K562 (cell line): ENCODE data around the gene NUFIP2. TPM values are rescaled to one million over a fixed set of nuclear protein-coding genes. Genes with fewer than 3 reads are reported as not detected.

ENCODE experiments used
- HNRNPL ChIP-seq: fragments of 200-400 bp; formaldehyde crosslinking; IDR thresholded peaks from 2 replicates; pipeline ENCODE4 v1.6.1; 2017; ENCODE audit warnings: low read depth, mild to moderate bottlenecking, low read length
- HOXB6 ChIP-seq: fragments of 250-450 bp; sonication (Bioruptor Pico); IDR thresholded peaks from 2 replicates; pipeline ENCODE4 v1.5.1; 2022; ENCODE audit warnings: mild to moderate bottlenecking, borderline replicate concordance
- MAFK ChIP-seq: IDR thresholded peaks from 2 replicates; pipeline ENCODE4 v1.6.1; 2011; ENCODE audit warnings: low read length, improper control_type of control experiment
- MECOM ChIP-seq: fragments of 250-450 bp; sonication (Bioruptor Pico); IDR thresholded peaks from 2 replicates; pipeline ENCODE4 v1.8.0; 2022; ENCODE audit warnings: inconsistent platforms
- MIER1 ChIP-seq: fragments of 450-650 bp; IDR thresholded peaks from 2 replicates; pipeline ENCODE4 v1.6.1; 2016; ENCODE audit warnings: antibody characterized with exemption, mild to moderate bottlenecking, low read depth
- MTA1 ChIP-seq: fragments of 450-650 bp; IDR thresholded peaks from 2 replicates; pipeline ENCODE4 v1.6.1; 2017; ENCODE audit warnings: borderline replicate concordance
- MYC ChIP-seq, 2 experiments: fragments of 250-450 bp in 1 of 2; sonication (Bioruptor Pico) in 1 of 2; IDR thresholded peaks; 2 replicates each; pipeline versions ENCODE4 v1.5.1 to v1.6.1; 2012 to 2021; ENCODE audit warnings: low read depth in 2 of 2, borderline replicate concordance in 1 of 2, improper control_type of control experiment in 1 of 2, low read length in 1 of 2, mild to moderate bottlenecking in 1 of 2, moderate library complexity in 1 of 2
- NFXL1 ChIP-seq: fragments of 450-650 bp; formaldehyde crosslinking; IDR thresholded peaks from 2 replicates; pipeline ENCODE4 v1.4.0; 2021; ENCODE audit warnings: mild to moderate bottlenecking
- RUNX1 ChIP-seq: sonication (generic); IDR thresholded peaks from 2 replicates; pipeline ENCODE4 v1.6.1; 2016; ENCODE audit warnings: antibody characterized with exemption, low read depth
- STAT5B ChIP-seq: fragments of 250-450 bp; sonication (Bioruptor Pico); IDR thresholded peaks from 2 replicates; pipeline ENCODE4 v1.8.0; 2021; ENCODE audit warnings: mild to moderate bottlenecking, inconsistent platforms
- TEAD1 ChIP-seq, 2 experiments: fragments of 450-650 bp in 1 of 2; sonication (generic) in 1 of 2; formaldehyde crosslinking; IDR thresholded peaks; 2 replicates each; pipeline versions ENCODE4 v1.4.0 to v1.8.0; 2020 to 2022; ENCODE audit warnings: mild to moderate bottlenecking in 2 of 2, missing genetic modification reagents in 1 of 2
- ZEB2 ChIP-seq: fragments of 450-650 bp; IDR thresholded peaks from 2 replicates; pipeline ENCODE4 v1.6.1; 2016
- ZNF583 ChIP-seq: fragments of 250-450 bp; sonication (Bioruptor Pico); IDR thresholded peaks from 2 replicates; pipeline ENCODE4 v1.4.0; 2020
- polyA plus RNA-seq, 8 experiments: library from polyadenylated mRNA; depleted of rRNA in 4 of 8; stranded (reverse) in 5 of 8; unstranded in 3 of 8; fragments of >200 nt; fragmentation: Nextera tagmentation in 2 of 8; fragmentation: Illumina TruSeq in 1 of 8; extraction: Ambion mirVana in 2 of 8; extraction: Trizol in 1 of 8; gene quantifications; 2 replicates each; pipeline versions ENCODE4 v1.2.1 to v1.2.3, GENCODE V29; 2011 to 2014; ENCODE audit warnings: inconsistent platforms in 1 of 8, missing spikeins in 1 of 8
- total RNA-seq, 7 experiments: library from RNA; depleted of rRNA in 6 of 7; stranded (reverse); fragments of >200 nt in 6 of 7; fragmentation: Illumina TruSeq in 2 of 7; extraction: Trizol in 2 of 7; gene quantifications; 2 replicates each; pipeline versions ENCODE4 v1.2.1 to v1.2.3, GENCODE V29; 2011 to 2021; ENCODE audit warnings: low replicate concordance in 1 of 7
- TF ChIP-seq, protein P1 (sequence below): fragments of 250-450 bp; sonication (Bioruptor Pico); IDR thresholded peaks from 2 replicates; pipeline ENCODE4 v1.5.0; 2021; ENCODE audit warnings: mild to moderate bottlenecking, borderline replicate concordance
- TF ChIP-seq, protein P2 (sequence below): fragments of 450-650 bp; IDR thresholded peaks from 2 replicates; pipeline ENCODE4 v1.6.1; 2014; ENCODE audit warnings: low read depth, mild to moderate bottlenecking, moderate library complexity, borderline replicate concordance
- TF ChIP-seq, protein P3 (sequence below): fragments of 250-450 bp; sonication (Bioruptor Pico); IDR thresholded peaks from 2 replicates; pipeline ENCODE4 v1.4.0; 2020
- TF ChIP-seq, protein P4 (sequence below): fragments of 450-650 bp; IDR thresholded peaks from 2 replicates; pipeline ENCODE4 v1.7.1; 2018; ENCODE audit warnings: mild to moderate bottlenecking, low read depth; ENCODE audit not compliant: partially characterized antibody
- TF ChIP-seq, protein P5 (sequence below), 2 experiments: fragments of 450-650 bp in 1 of 2; sonication (generic) in 1 of 2; formaldehyde crosslinking in 1 of 2; IDR thresholded peaks in 1 of 2; conservative IDR thresholded peaks in 1 of 2; 2 replicates each; pipeline versions ENCODE4 v1.6.1 to v1.8.1; 2016 to 2023; ENCODE audit warnings: mild to moderate bottlenecking in 2 of 2, moderate library complexity in 2 of 2, inconsistent platforms in 1 of 2, missing genetic modification reagents in 1 of 2

NUFIP2 gene
- total and polyA plus RNA-seq, 9 of the 15 experiments (the other 6 are each of a cell fraction or from before 2014, with no cell fraction given): 4.9 to 40.7 (median 18.5) TPM

DNA sequence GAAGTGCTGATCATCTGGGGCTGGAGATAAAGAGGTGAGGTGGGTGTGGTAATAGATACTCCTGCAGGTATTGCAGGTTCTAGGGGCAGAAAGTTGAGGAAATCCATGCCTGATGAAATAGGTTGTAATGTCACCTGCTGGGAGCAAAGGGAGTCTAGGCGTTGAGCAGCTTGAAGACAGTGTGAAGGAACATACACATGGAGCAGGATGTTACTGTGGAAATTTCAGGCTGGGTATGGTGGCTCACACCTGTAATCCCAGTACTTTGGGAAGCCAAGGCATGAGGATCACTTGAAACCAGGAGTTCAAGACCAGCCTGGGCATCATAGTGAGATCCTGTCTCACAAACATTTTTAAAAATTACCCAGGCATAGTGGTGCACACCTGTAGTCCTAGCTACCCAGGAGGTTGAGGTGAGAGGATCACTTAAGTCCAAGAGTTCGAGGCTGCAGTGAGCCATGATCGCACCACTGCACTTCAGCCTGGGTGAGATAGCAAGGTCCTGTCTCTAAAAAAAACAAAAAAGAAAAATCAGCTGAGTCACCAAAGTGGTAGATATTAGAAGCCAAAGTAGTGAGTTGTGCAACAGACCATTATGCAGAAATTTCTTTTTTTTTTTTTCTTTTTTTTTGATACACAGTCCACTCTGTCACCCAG is 56.3 kb downstream of the NUFIP2 start (continued):
- TF ChIP-seq, protein P1, sequence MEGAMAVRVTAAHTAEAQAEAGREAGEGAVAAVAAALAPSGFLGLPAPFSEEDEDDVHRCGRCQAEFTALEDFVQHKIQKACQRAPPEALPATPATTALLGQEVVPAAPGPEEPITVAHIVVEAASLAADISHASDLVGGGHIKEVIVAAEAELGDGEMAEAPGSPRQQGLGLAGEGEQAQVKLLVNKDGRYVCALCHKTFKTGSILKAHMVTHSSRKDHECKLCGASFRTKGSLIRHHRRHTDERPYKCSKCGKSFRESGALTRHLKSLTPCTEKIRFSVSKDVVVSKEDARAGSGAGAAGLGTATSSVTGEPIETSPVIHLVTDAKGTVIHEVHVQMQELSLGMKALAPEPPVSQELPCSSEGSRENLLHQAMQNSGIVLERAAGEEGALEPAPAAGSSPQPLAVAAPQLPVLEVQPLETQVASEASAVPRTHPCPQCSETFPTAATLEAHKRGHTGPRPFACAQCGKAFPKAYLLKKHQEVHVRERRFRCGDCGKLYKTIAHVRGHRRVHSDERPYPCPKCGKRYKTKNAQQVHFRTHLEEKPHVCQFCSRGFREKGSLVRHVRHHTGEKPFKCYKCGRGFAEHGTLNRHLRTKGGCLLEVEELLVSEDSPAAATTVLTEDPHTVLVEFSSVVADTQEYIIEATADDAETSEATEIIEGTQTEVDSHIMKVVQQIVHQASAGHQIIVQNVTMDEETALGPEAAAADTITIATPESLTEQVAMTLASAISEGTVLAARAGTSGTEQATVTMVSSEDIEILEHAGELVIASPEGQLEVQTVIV (CRISPR knock-in tag): no peak
- TF ChIP-seq STAT5B (CRISPR knock-in tag): no peak
- no peak for TF ChIP-seq MIER1
- 0 out of 2 replicates have a peak, but pooled peaks have one; percentile 21 for TF ChIP-seq MYC (IDR thresholded peaks at IDR 0.05; ENCODE audit: low read depth, low read length)
- TF ChIP-seq MYC (CRISPR knock-in tag; IDR thresholded peaks at IDR 0.05; ENCODE audit: borderline replicate concordance, low read depth): no peak
- no peak for TF ChIP-seq NFXL1 (CRISPR knock-in tag)
- peak; percentile 58; the same call in 1 of the 2 replicates for TF ChIP-seq MTA1
- TF ChIP-seq TEAD1 (CRISPR knock-in tag; IDR thresholded peaks at IDR 0.05): no peak
- TF ChIP-seq, protein P2, sequence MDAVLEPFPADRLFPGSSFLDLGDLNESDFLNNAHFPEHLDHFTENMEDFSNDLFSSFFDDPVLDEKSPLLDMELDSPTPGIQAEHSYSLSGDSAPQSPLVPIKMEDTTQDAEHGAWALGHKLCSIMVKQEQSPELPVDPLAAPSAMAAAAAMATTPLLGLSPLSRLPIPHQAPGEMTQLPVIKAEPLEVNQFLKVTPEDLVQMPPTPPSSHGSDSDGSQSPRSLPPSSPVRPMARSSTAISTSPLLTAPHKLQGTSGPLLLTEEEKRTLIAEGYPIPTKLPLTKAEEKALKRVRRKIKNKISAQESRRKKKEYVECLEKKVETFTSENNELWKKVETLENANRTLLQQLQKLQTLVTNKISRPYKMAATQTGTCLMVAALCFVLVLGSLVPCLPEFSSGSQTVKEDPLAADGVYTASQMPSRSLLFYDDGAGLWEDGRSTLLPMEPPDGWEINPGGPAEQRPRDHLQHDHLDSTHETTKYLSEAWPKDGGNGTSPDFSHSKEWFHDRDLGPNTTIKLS: 0 out of 2 replicates have a peak, but pooled peaks have one; percentile 18
- TF ChIP-seq, protein P3, sequence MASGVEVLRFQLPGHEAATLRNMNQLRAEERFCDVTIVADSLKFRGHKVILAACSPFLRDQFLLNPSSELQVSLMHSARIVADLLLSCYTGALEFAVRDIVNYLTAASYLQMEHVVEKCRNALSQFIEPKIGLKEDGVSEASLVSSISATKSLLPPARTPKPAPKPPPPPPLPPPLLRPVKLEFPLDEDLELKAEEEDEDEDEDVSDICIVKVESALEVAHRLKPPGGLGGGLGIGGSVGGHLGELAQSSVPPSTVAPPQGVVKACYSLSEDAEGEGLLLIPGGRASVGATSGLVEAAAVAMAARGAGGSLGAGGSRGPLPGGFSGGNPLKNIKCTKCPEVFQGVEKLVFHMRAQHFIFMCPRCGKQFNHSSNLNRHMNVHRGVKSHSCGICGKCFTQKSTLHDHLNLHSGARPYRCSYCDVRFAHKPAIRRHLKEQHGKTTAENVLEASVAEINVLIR (CRISPR knock-in tag): no peak
- TF ChIP-seq, protein P4, sequence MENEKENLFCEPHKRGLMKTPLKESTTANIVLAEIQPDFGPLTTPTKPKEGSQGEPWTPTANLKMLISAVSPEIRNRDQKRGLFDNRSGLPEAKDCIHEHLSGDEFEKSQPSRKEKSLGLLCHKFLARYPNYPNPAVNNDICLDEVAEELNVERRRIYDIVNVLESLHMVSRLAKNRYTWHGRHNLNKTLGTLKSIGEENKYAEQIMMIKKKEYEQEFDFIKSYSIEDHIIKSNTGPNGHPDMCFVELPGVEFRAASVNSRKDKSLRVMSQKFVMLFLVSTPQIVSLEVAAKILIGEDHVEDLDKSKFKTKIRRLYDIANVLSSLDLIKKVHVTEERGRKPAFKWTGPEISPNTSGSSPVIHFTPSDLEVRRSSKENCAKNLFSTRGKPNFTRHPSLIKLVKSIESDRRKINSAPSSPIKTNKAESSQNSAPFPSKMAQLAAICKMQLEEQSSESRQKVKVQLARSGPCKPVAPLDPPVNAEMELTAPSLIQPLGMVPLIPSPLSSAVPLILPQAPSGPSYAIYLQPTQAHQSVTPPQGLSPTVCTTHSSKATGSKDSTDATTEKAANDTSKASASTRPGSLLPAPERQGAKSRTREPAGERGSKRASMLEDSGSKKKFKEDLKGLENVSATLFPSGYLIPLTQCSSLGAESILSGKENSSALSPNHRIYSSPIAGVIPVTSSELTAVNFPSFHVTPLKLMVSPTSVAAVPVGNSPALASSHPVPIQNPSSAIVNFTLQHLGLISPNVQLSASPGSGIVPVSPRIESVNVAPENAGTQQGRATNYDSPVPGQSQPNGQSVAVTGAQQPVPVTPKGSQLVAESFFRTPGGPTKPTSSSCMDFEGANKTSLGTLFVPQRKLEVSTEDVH: no peak
- no peak for TF ChIP-seq HOXB6 (CRISPR knock-in tag)
- no peak for TF ChIP-seq RUNX1
- TF ChIP-seq HNRNPL: no peak
- no peak for TF ChIP-seq ZNF583 (CRISPR knock-in tag)
- TF ChIP-seq, protein P5, sequence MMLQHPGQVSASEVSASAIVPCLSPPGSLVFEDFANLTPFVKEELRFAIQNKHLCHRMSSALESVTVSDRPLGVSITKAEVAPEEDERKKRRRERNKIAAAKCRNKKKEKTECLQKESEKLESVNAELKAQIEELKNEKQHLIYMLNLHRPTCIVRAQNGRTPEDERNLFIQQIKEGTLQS (IDR thresholded peaks at IDR 0.05): peak; percentile 54; the same call in 1 of the 2 replicates
- TF ChIP-seq, protein P5 (CRISPR knock-in tag; conservative IDR thresholded peaks at IDR 0.05): no peak
- peak; percentile 99 for TF ChIP-seq ZEB2
- TF ChIP-seq MAFK: peak; percentile 68
- 0 out of 2 replicates have a peak, but pooled peaks have one; percentile 26 for TF ChIP-seq MECOM
